Immature natural killer cell (primary cell): ENCODE results near the gene ZBTB48. TPM values are rescaled to one million over a fixed set of nuclear protein-coding genes. Genes with fewer than 3 reads are reported as not detected.

Experiments used
- DNase-seq, 3 donors: peaks; one replicate each; pipeline ENCODE4 v3.0.0; 2022; ENCODE audit warnings: mixed read lengths in 1 of 3
- H3K27ac Mint-ChIP-seq, 6 donors: one replicate each; pipeline ENCODE4 v1.8.0; 2020; ENCODE audit warnings: mixed read lengths in 6 of 6, mild to moderate bottlenecking in 5 of 6, inconsistent platforms in 4 of 6, moderate library complexity in 3 of 6
- H3K27me3 Mint-ChIP-seq, 3 donors: one replicate each; pipeline ENCODE4 v1.8.0; 2020 to 2021; ENCODE audit warnings: low read depth in 3 of 3, mild to moderate bottlenecking in 3 of 3, mixed read lengths in 3 of 3, moderate library complexity in 3 of 3, inconsistent platforms in 1 of 3
- H3K36me3 Mint-ChIP-seq, 3 donors: one replicate each; pipeline ENCODE4 v1.8.0; 2020; ENCODE audit warnings: mixed read lengths in 3 of 3, inconsistent platforms in 2 of 3, mild to moderate bottlenecking in 2 of 3
- H3K4me1 Mint-ChIP-seq, 2 donors: one replicate each; pipeline ENCODE4 v1.8.0; 2020; ENCODE audit warnings: inconsistent platforms in 2 of 2, mild to moderate bottlenecking in 2 of 2, mixed read lengths in 2 of 2, moderate library complexity in 1 of 2
- H3K4me3 Mint-ChIP-seq, 5 donors: one replicate each; pipeline ENCODE4 v1.8.0; 2020; ENCODE audit warnings: mild to moderate bottlenecking in 5 of 5, mixed read lengths in 5 of 5, inconsistent platforms in 3 of 5, moderate library complexity in 3 of 5
- H3K9me3 Mint-ChIP-seq, 6 donors: one replicate each; pipeline ENCODE4 v1.8.0; 2020; ENCODE audit warnings: mild to moderate bottlenecking in 6 of 6, mixed read lengths in 6 of 6, inconsistent platforms in 4 of 6, moderate library complexity in 3 of 6
- polyA plus RNA-seq, 3 donors: library from polyadenylated mRNA; unstranded; fragments of 300-500 nt; fragmentation: Illumina TruSeq; gene quantifications; one replicate each; pipeline ENCODE4 v1.2.3, GENCODE V29; 2021

ZBTB48 gene
- polyA plus RNA-seq, 3 donors from 2014 or later: 8.3 to 25.9 (median 20.9) TPM

DNA sequence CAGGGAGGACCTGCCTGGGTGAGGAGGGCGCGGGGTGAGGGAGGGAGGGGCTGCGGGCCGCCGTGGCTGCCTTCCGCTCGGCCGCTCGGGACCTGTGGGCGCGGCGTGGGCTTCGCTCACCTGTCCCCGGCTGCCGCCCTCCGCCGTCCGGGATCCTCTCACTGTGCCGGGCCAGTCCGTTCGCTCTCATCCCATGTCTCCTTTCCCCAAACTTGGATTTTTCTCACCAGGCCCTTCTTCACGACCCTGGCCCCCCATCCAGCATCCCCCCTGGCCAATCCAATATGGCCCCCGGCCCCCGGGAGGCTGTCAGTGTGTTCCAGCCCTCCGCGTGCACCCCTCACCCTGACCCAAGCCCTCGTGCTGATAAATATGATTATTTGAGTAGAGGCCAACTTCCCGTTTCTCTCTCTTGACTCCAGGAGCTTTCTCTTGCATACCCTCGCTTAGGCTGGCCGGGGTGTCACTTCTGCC lies 362 bp downstream of the ZBTB48 start:
- DNase-seq: no peak
- Mint-ChIP-seq H3K4me3 (peak overlapping the region; percentile 94 to 97 (median 97)), H3K36me3 (no peaks in the 10 kb centered on the region), H3K27me3 (peaks cover 4 to 8% (median 6%) of the 10 kb centered on the region in 3 donors), H3K4me1 (peaks cover 37 to 46% of the 10 kb centered on the region in 2 donors), H3K27ac (peak overlapping the region; percentile 95 to 98 (median 96)), H3K9me3 (no peaks in the 10 kb centered on the region)

DNA sequence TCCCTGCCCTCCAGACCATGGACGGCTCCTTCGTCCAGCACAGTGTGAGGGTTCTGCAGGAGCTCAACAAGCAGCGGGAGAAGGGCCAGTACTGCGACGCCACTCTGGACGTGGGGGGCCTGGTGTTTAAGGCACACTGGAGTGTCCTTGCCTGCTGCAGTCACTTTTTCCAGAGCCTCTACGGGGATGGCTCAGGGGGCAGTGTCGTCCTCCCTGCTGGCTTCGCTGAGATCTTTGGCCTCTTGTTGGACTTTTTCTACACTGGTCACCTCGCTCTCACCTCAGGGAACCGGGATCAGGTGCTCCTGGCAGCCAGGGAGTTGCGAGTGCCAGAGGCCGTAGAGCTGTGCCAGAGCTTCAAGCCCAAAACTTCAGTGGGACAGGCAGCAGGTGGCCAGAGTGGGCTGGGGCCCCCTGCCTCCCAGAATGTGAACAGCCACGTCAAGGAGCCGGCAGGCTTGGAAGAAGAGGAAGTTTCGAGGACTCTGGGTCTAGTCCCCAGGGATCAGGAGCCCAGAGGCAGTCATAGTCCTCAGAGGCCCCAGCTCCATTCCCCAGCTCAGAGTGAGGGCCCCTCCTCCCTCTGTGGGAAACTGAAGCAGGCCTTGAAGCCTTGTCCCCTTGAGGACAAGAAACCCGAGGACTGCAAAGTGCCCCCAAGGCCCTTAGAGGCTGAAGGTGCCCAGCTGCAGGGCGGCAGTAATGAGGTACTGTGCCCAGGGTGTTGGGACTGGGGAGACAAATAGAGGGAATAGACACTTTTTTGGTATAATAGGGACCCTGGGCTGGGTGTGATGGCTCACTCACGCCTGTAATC lies 1.0 kb downstream of the ZBTB48 start:
- peaks cover 37 to 46% of the 10 kb centered on the region in 2 donors for H3K4me1 Mint-ChIP-seq
- H3K36me3 Mint-ChIP-seq: no peaks in the 10 kb centered on the region
- DNase-seq: no peak
- peak overlapping the region; percentile 94 to 97 (median 97) for H3K4me3 Mint-ChIP-seq
- H3K27me3 Mint-ChIP-seq: peaks cover 4 to 8% (median 6%) of the 10 kb centered on the region in 3 donors
- H3K9me3 Mint-ChIP-seq: no peaks in the 10 kb centered on the region
- H3K27ac Mint-ChIP-seq: peak overlapping the region; percentile 89 to 98 (median 95)

DNA sequence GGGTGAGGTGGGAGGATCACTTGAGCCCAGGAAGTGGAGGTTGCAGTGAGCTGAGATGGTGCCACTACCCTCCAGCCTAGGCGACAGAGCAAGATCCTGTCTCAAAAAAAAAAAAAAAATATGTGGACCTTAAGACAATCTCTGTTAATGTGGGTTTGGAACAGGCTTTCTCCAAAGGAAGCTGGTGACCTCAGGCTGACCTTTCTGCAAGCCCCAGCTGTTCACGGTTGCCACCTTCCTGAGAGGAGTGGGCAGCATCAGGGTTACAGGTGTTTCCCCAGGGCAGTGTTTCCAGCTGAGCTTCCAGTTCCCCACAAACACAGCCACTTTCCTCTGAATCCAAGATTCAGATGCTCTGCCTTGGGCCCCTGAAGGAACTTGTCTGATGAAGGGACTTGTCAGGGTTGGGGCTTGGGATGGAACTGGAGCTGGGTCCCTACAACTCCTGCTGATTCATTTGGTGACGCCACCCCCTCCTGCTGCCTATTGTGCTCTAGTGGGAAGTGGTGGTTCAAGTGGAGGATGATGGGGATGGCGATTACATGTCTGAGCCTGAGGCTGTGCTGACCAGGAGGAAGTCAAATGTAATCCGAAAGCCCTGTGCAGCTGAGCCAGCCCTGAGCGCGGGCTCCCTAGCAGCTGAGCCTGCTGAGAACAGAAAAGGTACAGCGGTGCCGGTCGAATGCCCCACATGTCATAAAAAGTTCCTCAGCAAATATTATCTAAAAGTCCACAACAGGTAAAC lies 1.9 kb downstream of the ZBTB48 start:
- H3K36me3 Mint-ChIP-seq: no peaks in the 10 kb centered on the region
- peaks cover 4 to 8% (median 6%) of the 10 kb centered on the region in 3 donors for H3K27me3 Mint-ChIP-seq
- H3K4me3 Mint-ChIP-seq: peak overlapping the region; percentile 51 to 97 (median 63)
- peak overlapping the region; percentile 64 to 95 (median 81) for H3K27ac Mint-ChIP-seq
- H3K9me3 Mint-ChIP-seq: no peaks in the 10 kb centered on the region
- no peak for DNase-seq
- H3K4me1 Mint-ChIP-seq: peaks cover 37 to 46% of the 10 kb centered on the region in 2 donors

DNA sequence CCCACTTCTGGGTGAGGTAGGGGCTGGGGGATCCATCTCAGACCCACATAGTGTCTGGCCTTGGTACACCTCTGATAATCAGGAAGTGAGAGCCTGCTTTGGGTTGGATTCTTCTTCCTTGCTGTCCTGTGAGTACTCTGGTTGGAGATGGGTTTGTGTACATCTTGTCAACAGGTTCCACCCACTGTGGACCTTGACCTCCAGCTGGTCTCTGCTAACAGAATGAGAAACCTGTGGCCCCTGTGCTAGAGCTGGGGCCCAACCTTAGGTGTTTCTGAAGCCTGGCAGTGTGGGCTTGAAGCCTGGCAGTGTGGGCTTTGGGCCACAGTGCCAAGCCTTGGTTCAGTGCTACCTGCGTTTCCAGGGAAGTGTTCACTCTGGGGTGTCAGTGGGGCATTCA lies 2.6 kb downstream of the ZBTB48 start:
- Mint-ChIP-seq H3K27me3 (peaks cover 4 to 8% (median 6%) of the 10 kb centered on the region in 3 donors), H3K36me3 (no peaks in the 10 kb centered on the region), H3K4me3 (peak overlapping the region in 4 of 5 donors; percentile 21 to 51 (median 44)), H3K9me3 (no peaks in the 10 kb centered on the region), H3K27ac (peak overlapping the region; percentile 61 to 84 (median 66)), H3K4me1 (peaks cover 37 to 46% of the 10 kb centered on the region in 2 donors)
- no peak for DNase-seq

DNA sequence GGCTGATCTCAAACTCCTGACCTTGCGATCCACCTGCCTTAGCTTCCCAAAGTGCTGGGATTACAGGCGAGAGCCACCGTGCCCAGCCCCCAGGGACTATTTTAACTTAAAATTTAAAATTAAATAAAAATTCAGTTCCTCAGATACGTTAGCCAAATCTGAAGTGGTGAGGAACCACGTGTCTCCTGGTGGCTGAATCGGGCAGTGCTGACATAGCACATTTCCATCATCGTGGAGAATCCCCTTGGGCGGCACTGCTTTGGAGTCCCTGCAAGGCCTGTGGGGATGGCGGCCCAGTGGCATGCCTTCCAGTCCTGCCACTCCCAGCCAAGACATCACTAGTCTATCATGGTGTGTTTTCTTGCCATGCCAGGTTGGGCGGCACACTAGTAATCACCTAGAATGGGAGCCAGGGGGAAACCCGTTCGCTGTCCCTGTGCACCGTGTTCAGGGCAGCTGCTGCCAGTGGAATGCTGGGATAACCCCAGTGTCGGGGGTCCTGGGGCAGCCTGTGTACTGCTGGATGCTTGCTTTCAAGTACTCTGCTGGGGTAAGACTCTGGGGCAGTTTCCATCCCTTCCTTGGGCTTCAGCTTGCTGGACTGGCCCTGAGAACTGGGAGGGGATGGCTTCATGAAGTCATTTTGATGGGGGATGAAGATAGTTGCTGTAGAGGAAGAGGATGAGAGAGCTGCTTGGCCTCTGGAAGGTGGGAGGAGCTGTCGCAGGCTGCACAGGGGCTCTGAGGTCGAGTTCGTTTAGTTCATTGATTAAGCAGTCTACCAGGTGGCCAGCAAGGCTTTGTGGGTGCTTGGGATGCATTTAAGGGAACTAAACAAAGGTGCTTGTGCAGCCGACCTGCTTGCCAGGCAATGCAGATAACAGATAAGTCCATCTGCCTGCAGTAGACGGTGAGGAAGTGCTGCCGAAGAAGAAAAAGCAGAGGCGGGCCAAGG lies 4.6 kb downstream of the ZBTB48 start:
- peaks cover 33 to 41% of the 10 kb centered on the region in 2 donors for H3K4me1 Mint-ChIP-seq
- no peaks in the 10 kb centered on the region for H3K36me3 Mint-ChIP-seq
- H3K27me3 Mint-ChIP-seq: peaks cover 4 to 10% (median 6%) of the 10 kb centered on the region in 3 donors
- DNase-seq: no peak
- no peaks in the 10 kb centered on the region for H3K9me3 Mint-ChIP-seq
- H3K4me3 Mint-ChIP-seq: no peak overlapping the region
- H3K27ac Mint-ChIP-seq: peak overlapping the region in 2 of 6 donors; percentile 35 to 42

DNA sequence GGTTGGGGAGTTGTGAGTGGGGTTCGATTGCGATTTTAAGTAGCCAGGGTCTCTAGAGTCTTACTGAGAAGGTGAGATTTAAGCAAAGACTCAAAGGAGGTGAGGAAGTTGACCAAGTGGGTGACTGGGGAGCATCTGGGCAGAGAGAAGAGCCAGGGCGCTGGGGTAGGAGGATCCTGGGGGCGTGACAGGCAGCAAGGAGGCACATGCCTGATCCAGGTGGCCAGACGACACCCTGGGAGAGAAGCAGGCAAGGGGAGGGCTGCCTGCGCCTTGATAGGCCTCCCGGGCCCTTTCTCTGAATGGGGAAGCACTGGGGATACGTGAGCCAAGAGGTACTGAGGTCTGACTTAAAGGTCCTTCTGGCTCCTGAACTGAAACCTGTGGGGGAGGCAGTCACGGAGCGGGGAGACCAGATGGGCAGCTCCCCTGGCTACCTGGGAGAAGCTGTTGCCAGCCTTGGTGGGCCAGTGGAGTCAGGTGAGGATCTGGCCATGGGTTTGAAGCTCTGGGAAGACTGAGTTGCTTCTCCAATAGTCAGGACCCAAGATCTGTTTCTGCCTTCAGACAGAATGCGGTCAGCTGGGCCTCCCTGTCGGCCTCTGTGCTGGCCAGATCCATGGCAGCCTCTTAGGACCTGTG lies 5.4 kb downstream of the ZBTB48 start:
- Mint-ChIP-seq H3K27ac (peak overlapping the region in 1 of 6 donors; percentile 42), H3K4me1 (peaks cover 28 to 36% of the 10 kb centered on the region in 2 donors), H3K4me3 (no peak overlapping the region), H3K9me3 (no peaks in the 10 kb centered on the region), H3K27me3 (peaks cover 0 to 5% (median 4%) of the 10 kb centered on the region in 3 donors), H3K36me3 (no peaks in the 10 kb centered on the region)
- DNase-seq: no peak

DNA sequence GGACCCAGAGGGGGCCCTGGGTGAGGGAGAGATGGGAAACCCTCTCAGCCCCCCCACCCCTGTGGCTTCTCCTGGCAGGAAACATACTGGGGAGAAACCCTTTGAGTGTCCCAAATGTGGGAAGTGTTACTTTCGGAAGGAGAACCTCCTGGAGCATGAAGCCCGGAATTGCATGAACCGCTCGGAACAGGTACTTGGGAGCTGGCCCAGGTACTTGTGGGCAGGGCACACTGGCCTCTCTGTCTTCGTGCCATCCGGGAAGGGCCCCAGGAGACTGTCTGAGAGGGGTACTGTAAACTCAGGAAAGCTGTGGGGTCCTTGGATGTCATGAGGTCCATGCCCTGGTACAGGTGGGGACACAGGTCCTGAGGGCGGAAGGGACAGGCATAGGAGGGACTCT lies 6.0 kb downstream of the ZBTB48 start:
- Mint-ChIP-seq H3K4me1 (peaks cover 26 to 36% of the 10 kb centered on the region in 2 donors), H3K36me3 (no peaks in the 10 kb centered on the region), H3K9me3 (no peaks in the 10 kb centered on the region), H3K4me3 (no peak overlapping the region), H3K27ac (no peak overlapping the region), H3K27me3 (peaks cover 0 to 5% (median 4%) of the 10 kb centered on the region in 3 donors)
- DNase-seq: no peak

DNA sequence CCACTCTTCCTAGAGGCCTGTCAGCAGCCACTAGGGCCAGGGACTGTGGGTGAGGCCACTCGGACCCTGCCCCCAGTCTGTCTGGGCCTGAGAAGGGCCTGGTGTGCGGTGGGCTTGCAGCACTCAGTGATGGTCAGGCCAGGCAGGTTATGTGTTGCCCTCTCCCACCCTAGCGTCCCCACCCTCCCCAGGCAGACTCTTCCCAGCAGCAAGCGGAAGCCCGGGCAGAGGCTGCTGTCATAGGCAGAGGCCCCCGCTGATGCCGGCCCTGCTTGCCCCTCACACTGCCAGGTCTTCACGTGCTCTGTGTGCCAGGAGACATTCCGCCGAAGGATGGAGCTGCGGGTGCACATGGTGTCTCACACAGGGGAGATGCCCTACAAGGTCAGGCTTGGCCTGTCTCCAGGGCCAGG lies 6.6 kb downstream of the ZBTB48 start:
- Mint-ChIP-seq H3K27ac (no peak overlapping the region), H3K4me1 (peaks cover 26 to 36% of the 10 kb centered on the region in 2 donors), H3K36me3 (no peaks in the 10 kb centered on the region)

DNA sequence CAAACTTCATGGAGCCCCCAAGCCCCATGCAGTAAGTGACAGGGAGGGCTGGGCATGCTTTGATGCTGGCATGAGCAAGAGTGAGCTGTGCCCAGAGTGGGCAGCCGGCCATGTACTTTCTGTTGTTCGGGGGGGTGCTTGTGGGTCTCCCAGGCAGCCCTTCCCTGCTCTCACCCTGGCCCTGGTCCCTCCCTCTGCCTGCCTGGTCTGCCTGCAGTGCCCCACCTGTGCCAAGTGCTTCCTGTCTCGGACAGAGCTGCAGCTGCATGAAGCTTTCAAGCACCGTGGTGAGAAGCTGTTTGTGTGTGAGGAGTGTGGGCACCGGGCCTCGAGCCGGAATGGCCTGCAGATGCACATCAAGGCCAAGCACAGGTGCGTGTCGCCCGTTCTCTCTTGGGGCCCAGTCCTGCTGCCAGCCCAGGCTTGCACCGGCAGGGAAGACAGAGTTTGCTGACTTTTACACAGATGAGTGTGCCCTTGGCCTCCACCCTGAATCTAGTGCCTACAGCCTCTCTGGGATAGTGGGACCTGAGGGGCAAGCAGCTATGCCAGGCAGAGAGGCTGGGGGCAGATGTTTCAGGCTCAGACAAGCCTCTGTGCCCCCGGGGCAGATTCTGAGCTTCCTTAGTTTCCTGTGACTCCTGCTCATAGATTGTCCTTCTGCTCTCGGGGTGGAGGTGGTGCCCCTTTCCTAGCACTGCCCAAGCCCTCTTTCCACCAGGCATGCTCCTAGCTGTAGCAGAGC lies 7.6 kb downstream of the ZBTB48 start:
- H3K4me3 Mint-ChIP-seq: no peak overlapping the region
- H3K27me3 Mint-ChIP-seq: peaks cover 0 to 5% (median 2%) of the 10 kb centered on the region in 3 donors
- H3K4me1 Mint-ChIP-seq: peaks cover 29 to 36% of the 10 kb centered on the region in 2 donors
- H3K9me3 Mint-ChIP-seq: no peaks in the 10 kb centered on the region
- no peaks in the 10 kb centered on the region for H3K36me3 Mint-ChIP-seq
- no peak for DNase-seq
- peak overlapping the region in 1 of 6 donors; percentile 17 for H3K27ac Mint-ChIP-seq

More for the DNA sequence above, 6.6 kb downstream of the ZBTB48 start:
- no peaks in the 10 kb centered on the region for H3K9me3 Mint-ChIP-seq
- H3K27me3 Mint-ChIP-seq: peaks cover 0 to 5% (median 4%) of the 10 kb centered on the region in 3 donors
- no peak overlapping the region for H3K4me3 Mint-ChIP-seq
- DNase-seq: no peak

DNA sequence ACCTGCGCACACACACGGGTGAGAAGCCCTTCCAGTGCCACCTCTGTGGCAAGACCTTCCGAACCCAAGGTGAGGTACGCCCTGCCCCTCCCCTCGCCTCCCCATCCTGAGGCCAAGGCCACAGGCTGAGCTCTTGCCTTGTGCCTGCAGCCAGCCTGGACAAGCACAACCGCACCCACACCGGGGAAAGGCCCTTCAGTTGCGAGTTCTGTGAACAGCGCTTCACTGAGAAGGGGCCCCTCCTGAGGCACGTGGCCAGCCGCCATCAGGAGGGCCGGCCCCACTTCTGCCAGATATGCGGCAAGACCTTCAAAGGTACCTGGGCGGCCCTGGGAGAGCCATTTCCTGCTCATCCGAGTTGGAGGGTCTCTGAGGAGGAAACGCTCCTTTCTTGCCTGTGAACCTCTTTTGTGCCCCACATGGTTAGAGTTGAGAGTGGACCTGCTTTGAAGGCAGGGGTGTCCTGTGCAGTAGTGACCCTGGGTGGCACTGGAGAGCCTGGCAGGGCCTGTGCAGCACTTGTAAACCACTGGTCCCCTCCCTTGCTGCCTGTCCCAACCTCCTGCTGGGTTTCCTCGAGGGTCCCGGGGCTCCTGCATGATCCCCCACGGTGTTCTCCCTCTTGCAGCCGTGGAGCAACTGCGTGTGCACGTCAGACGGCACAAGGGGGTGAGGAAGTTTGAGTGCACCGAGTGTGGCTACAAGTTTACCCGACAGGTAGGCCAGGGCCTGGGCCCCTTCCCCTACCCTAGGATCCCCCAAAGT lies 8.5 kb downstream of the ZBTB48 start:
- peaks cover 29 to 39% of the 10 kb centered on the region in 2 donors for H3K4me1 Mint-ChIP-seq

DNA sequence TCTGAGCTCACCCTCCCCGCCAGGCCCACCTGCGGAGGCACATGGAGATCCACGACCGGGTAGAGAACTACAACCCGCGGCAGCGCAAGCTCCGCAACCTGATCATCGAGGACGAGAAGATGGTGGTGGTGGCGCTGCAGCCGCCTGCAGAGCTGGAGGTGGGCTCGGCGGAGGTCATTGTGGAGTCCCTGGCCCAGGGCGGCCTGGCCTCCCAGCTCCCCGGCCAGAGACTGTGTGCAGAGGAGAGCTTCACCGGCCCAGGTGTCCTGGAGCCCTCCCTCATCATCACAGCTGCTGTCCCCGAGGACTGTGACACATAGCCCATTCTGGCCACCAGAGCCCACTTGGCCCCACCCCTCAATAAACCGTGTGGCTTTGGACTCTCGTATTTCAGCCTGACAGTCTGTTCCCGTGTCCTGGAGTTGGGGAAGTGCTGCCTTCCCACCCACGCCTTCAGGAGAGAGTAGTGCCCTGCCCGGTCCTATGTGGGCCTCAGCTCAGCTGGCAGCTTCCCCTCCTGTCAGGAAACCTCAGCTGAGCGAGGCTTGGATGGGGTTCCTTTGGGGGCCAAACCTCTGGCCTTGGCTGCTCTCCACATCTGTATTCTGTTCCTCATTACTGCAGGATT lies 9.2 kb downstream of the ZBTB48 start:
- peak overlapping the region in 1 of 6 donors; percentile 2 for H3K27ac Mint-ChIP-seq
- peaks cover 31 to 43% of the 10 kb centered on the region in 2 donors for H3K4me1 Mint-ChIP-seq
- peaks cover 0 to 5% (median 2%) of the 10 kb centered on the region in 3 donors for H3K27me3 Mint-ChIP-seq
- no peak overlapping the region for H3K4me3 Mint-ChIP-seq
- H3K9me3 Mint-ChIP-seq: no peaks in the 10 kb centered on the region
- H3K36me3 Mint-ChIP-seq: peaks cover 0 to 3% (median 0%) of the 10 kb centered on the region in 3 donors
- no peak for DNase-seq

More for the DNA sequence above, 8.5 kb downstream of the ZBTB48 start:
- no peak for DNase-seq
- H3K27ac Mint-ChIP-seq: peak overlapping the region in 1 of 6 donors; percentile 17
- H3K27me3 Mint-ChIP-seq: peaks cover 0 to 5% (median 2%) of the 10 kb centered on the region in 3 donors
- no peaks in the 10 kb centered on the region for H3K9me3 Mint-ChIP-seq
- H3K4me3 Mint-ChIP-seq: no peak overlapping the region
- no peaks in the 10 kb centered on the region for H3K36me3 Mint-ChIP-seq
